DOHH2 (cell line): ENCODE measurements around the gene LCN10.
A peak's percentile ranks its signal among the peaks of the same experiment; 100 is the strongest.

Experiments used
- H3F3A ChIP-seq: fragments of 200-600 bp; sonication (generic), shearing (Covaris generic); 2 replicates; pipeline ENCODE4 v1.6.0; 2016; ENCODE audit warnings: antibody characterized with exemption, mild to moderate bottlenecking; ENCODE audit not compliant: control insufficient read depth, insufficient read depth
- H3K27ac ChIP-seq: fragments of 200-600 bp; sonication (generic); 2 replicates; pipeline ENCODE4 v1.5.1; 2014; ENCODE audit warnings: low read depth, mild to moderate bottlenecking, low read length, moderate library complexity
- H3K27me3 ChIP-seq: fragments of 200-600 bp; sonication (generic); 2 replicates; pipeline ENCODE4 v1.6.1; 2014; ENCODE audit warnings: mild to moderate bottlenecking, low read length, mixed read lengths; ENCODE audit not compliant: control insufficient read depth
- H3K36me3 ChIP-seq: fragments of 200-600 bp; sonication (generic); 2 replicates; pipeline ENCODE4 v1.6.1; 2014; ENCODE audit warnings: mild to moderate bottlenecking, low read length, moderate library complexity, mixed read lengths; ENCODE audit not compliant: control insufficient read depth
- H3K4me1 ChIP-seq: fragments of 200-600 bp; sonication (generic); 2 replicates; pipeline ENCODE4 v1.6.1; 2014; ENCODE audit warnings: mild to moderate bottlenecking, low read length, mixed read lengths; ENCODE audit not compliant: control insufficient read depth
- H3K4me2 ChIP-seq: fragments of 200-600 bp; sonication (generic); 2 replicates; pipeline ENCODE4 v1.6.0; 2014; ENCODE audit warnings: mild to moderate bottlenecking, low read length, moderate library complexity
- H3K4me3 ChIP-seq: fragments of 200-600 bp; sonication (generic); 2 replicates; pipeline ENCODE4 v1.5.1; 2014; ENCODE audit warnings: mild to moderate bottlenecking, low read length, mixed read lengths
- H3K79me2 ChIP-seq: fragments of 200-600 bp; sonication (generic); 2 replicates; pipeline ENCODE4 v1.6.1; 2014; ENCODE audit warnings: mild to moderate bottlenecking, low read length, mixed read lengths; ENCODE audit not compliant: control insufficient read depth
- H3K9me2 ChIP-seq: fragments of 200-600 bp; sonication (generic); replicated peaks from 2 replicates; pipeline ENCODE4 v1.6.1; 2014; ENCODE audit warnings: mild to moderate bottlenecking, low read length, mixed read lengths; ENCODE audit not compliant: control insufficient read depth
- H3K9me3 ChIP-seq: fragments of 200-600 bp; sonication (generic); 2 replicates; pipeline ENCODE4 v1.6.1; 2014; ENCODE audit warnings: antibody characterized with exemption, low read length, mixed read lengths; ENCODE audit not compliant: control insufficient read depth, insufficient read depth
- H4K20me1 ChIP-seq: fragments of 200-600 bp; sonication (generic); 2 replicates; pipeline ENCODE4 v1.6.0; 2014; ENCODE audit warnings: low read depth, mild to moderate bottlenecking, antibody characterized with exemption, low read length, moderate library complexity; ENCODE audit not compliant: control insufficient read depth, insufficient read depth
- EZH2phosphoT487 ChIP-seq: fragments of 200-600 bp; sonication (generic); IDR thresholded peaks from 2 replicates; pipeline ENCODE4 v1.6.1; 2017; ENCODE audit warnings: borderline replicate concordance, mild to moderate bottlenecking, antibody characterized with exemption, low read length, moderate library complexity, mixed read lengths
- TF ChIP-seq, protein P1 (sequence below): fragments of 200-600 bp; sonication (generic); IDR thresholded peaks from one replicate; pipeline ENCODE4 v1.5.1; 2014; ENCODE audit warnings: antibody characterized with exemption, mild to moderate bottlenecking, low read depth, low read length; ENCODE audit not compliant: poor library complexity, severe bottlenecking

Gene LCN10

GRCh38 chr9:136742591-136743391 is at the start of gene LCN10:
Gene LCN10, minus strand, starts transcription at chr9:136742940. Its CDS starts 37 bp downstream, at chr9:136742903.
- Histone ChIP-seq H3K27ac (no peak within 1 kb of the TSS), H3K4me3 (peak within 1 kb of the TSS; percentile 59), H4K20me1 (no peaks in the 10 kb centered on the region), H3F3A (no peaks in the 10 kb centered on the region), H3K9me2 (no peaks in the 10 kb centered on the region), H3K4me1 (peaks cover 24% of the 10 kb centered on the region), H3K9me3 (no peaks in the 10 kb centered on the region), H3K4me2 (peak within 1 kb of the TSS; percentile 75), H3K36me3 (no peaks in the 10 kb centered on the region), H3K27me3 (peaks cover 45% of the 10 kb centered on the region), H3K79me2 (no peaks in the 10 kb centered on the region)
- TF ChIP-seq EZH2phosphoT487, result no peak
- TF ChIP-seq, protein P1, sequence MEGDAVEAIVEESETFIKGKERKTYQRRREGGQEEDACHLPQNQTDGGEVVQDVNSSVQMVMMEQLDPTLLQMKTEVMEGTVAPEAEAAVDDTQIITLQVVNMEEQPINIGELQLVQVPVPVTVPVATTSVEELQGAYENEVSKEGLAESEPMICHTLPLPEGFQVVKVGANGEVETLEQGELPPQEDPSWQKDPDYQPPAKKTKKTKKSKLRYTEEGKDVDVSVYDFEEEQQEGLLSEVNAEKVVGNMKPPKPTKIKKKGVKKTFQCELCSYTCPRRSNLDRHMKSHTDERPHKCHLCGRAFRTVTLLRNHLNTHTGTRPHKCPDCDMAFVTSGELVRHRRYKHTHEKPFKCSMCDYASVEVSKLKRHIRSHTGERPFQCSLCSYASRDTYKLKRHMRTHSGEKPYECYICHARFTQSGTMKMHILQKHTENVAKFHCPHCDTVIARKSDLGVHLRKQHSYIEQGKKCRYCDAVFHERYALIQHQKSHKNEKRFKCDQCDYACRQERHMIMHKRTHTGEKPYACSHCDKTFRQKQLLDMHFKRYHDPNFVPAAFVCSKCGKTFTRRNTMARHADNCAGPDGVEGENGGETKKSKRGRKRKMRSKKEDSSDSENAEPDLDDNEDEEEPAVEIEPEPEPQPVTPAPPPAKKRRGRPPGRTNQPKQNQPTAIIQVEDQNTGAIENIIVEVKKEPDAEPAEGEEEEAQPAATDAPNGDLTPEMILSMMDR, result no peak

GRCh38 chr9:136791516-136792276 is 49.0 kb upstream of the LCN10 start:
- no peaks in the 10 kb centered on the region for H3F3A ChIP-seq
- H3K79me2 ChIP-seq, result peaks cover 3% of the 10 kb centered on the region; the same call in 1 of the 2 replicates
- peak overlapping the region; percentile 86 for H3K4me2 ChIP-seq
- H3K4me3 ChIP-seq, result peak overlapping the region; percentile 77
- no peaks in the 10 kb centered on the region for H3K9me3 ChIP-seq
- H3K27me3 ChIP-seq, result peaks cover 12% of the 10 kb centered on the region; the same call in 1 of the 2 replicates
- peaks cover 9% of the 10 kb centered on the region; the same call in 1 of the 2 replicates for H3K36me3 ChIP-seq
- no peaks in the 10 kb centered on the region for H4K20me1 ChIP-seq
- TF ChIP-seq, protein P1, result peak; percentile 100
- no peak for TF ChIP-seq EZH2phosphoT487
- H3K9me2 ChIP-seq, result no peaks in the 10 kb centered on the region
- H3K27ac ChIP-seq, result peak overlapping the region; percentile 37
- H3K4me1 ChIP-seq, result peaks cover 36% of the 10 kb centered on the region

DNA sequence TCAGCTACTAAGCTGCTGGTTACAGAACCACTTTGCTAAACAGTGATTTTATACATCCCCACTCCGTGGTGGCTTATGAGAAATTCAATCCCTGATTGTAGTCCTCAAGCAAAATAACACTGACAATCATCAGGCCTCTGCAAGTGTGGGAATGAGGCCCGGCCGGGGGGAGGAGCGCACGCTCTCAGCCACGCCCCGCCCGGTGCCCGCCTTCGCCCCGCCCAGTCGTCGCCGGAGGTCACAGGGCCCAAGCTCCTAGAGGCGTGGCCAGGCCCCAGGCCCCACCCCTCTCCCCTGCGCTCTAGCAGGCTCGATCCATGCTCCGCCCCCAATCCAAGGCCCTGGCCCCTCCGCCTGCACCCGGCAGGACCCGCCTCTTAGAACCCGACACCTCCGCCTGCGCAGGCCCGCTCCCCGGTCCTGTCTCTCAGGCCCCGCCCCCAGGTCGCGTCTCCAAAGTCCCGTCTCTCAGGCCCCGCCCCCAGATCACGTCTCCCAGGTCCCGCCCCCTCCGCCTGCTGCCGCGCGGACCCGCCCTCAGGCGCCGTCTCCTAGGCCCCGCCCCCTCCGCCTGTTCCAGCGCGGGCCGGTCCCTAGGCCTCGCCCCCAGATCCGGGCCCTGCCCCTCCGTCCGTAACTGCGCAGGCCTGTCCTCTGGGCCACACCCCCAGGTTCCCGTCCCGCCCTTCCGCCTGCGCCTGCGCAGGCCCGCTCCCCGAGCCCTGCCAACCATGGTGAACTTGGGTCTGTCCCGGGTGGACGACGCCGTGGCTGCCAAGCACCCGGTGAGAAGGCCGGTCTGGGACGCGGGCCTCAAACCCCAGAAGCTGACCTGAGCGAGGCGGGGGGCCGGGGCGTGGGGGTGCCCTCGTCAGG is 48.1 kb upstream of the LCN10 start, which contains the start of gene TMEM141:
TSS of gene TMEM141 (plus strand) at position 705 of the 876 bp plus-strand sequence. CDS start at position 732, 27 bp downstream.
- H3K4me1 ChIP-seq, result peaks cover 28% of the 10 kb centered on the region
- peaks cover 3% of the 10 kb centered on the region; the same call in 1 of the 2 replicates for H3K79me2 ChIP-seq
- H3K9me2 ChIP-seq, result no peaks in the 10 kb centered on the region
- no peaks in the 10 kb centered on the region for H4K20me1 ChIP-seq
- peak within 1 kb of the TSS; percentile 77 for H3K4me3 ChIP-seq
- H3K27me3 ChIP-seq, result peaks cover 16% of the 10 kb centered on the region
- no peaks in the 10 kb centered on the region for H3K9me3 ChIP-seq
- H3K27ac ChIP-seq, result peak within 1 kb of the TSS; percentile 37
- no peaks in the 10 kb centered on the region for H3F3A ChIP-seq
- H3K36me3 ChIP-seq, result peaks cover 9% of the 10 kb centered on the region; the same call in 1 of the 2 replicates
- TF ChIP-seq EZH2phosphoT487, result no peak
- TF ChIP-seq, protein P1, result no peak
- H3K4me2 ChIP-seq, result peak within 1 kb of the TSS; percentile 86
